ENCODE measurements around the gene CKAP2L.

DNA sequence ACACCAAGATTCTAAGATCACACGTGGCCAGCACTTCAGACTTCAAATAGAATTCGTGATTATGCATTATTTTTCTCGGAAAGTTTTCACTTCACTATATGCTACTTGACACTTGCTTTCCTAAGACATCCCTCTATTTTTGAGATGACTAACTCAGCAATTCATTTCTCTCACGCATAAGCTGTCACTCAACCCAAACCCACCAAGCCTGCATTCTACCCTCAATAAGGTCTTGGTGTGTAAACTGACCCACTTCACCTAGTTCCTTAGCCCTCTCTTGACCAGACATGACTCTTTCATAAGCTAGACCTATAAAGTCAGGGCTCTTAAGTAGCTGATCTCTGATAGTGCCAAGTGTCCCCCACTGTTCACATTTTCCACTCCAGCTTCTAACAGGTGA is 11.7 kb downstream of the CKAP2L start:
- TF ChIP-seq, protein P1, sequence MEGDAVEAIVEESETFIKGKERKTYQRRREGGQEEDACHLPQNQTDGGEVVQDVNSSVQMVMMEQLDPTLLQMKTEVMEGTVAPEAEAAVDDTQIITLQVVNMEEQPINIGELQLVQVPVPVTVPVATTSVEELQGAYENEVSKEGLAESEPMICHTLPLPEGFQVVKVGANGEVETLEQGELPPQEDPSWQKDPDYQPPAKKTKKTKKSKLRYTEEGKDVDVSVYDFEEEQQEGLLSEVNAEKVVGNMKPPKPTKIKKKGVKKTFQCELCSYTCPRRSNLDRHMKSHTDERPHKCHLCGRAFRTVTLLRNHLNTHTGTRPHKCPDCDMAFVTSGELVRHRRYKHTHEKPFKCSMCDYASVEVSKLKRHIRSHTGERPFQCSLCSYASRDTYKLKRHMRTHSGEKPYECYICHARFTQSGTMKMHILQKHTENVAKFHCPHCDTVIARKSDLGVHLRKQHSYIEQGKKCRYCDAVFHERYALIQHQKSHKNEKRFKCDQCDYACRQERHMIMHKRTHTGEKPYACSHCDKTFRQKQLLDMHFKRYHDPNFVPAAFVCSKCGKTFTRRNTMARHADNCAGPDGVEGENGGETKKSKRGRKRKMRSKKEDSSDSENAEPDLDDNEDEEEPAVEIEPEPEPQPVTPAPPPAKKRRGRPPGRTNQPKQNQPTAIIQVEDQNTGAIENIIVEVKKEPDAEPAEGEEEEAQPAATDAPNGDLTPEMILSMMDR (conservative IDR thresholded peaks at IDR 0.05; ENCODE audit: low read length) = no peak
- TF ChIP-seq EZH2phosphoT487 (IDR thresholded peaks at IDR 0.05; ENCODE audit: borderline replicate concordance) = no peak

Data from Loucy (cell line).